SIG-M5 treated with dmso at 0.1 percent for 504 hours (cell line): ENCODE results near the gene TSPAN18.

Experiments
- DNase-seq: peaks from one replicate; lab custom pipeline; 2025; ENCODE audit not compliant: unreplicated experiment; lab: John Stamatoyannopoulos, UW

Gene TSPAN18

DNA sequence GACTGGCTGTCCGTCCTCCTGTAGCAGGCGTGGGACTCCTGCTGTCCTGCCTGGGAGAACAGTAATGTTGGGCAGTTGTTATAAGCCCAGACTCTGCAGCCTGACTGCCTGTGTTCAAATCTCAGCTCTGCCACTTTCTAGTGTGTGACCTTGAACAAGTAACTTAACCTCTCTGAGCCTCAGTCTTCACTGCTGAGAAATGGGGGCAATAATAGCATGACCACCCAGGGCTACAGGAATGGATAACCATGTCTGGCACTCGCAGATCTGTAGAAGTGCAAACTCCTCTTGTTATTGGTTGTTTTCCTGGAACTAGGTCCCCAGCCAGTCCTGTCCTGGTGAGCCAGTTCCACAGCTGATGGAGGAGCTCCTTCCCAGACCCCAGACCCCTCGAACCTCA is 154.2 kb downstream of the TSPAN18 start:
- DNase-seq = no peak

DNA sequence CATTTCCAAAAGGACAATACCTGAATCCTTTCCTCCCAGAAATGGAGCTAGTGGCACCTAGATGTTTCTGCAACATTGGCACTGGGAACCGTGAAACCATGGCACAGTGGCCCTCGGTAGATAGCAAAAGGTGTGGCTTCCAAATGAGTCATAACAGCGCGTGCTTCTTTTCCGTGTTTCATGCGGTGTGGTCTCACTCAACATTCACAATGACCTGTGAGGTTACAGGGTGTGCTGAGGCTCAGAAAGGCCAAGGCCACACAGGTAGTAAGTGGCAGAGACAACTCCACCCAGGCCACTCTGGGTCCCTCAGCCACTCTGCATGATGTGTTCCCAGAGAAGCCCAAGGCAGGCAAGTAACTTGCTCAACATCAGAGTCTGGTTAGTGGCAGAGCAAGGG is 156.5 kb downstream of the TSPAN18 start:
- DNase-seq = no peak

GRCh38 chr11:44884056-44884455 is 157.3 kb downstream of the TSPAN18 start:
- no peak for DNase-seq

DNA sequence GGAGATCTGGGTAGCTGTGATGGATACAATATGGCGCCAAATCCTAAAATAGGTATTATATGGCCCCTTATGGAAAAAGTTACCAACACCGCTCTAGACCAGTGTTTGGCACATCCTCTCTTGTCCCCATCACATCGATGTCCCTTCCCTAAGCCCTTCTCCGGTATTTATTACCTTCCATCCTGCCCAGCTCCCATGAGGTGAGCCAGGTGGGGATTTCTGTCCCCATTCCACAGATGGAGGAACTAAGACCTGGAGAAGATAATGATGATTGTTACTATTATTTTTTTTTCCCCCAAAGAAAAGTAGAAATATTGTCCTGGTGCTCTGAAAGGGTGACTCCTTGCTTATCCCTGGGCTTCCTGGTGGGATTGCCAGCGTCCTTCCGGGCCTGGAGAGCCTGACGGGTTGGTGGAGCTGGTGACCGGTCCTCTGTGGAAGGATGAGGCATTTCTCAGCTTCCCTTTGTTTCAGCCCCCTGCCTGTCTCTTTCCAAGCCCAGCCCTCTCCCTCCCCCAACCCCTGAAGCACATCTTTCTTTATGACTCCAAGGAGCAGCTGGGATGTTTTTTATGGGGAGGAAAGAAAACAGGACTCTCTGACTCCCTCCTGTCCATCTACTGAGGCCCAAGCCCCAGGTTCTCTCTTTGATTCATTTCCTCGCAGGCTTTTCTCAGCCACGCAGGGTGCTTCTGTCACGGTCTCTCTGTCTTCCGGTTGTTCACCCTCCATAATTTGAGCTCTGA is 158.5 kb downstream of the TSPAN18 start:
- DNase-seq = no peak

DNA sequence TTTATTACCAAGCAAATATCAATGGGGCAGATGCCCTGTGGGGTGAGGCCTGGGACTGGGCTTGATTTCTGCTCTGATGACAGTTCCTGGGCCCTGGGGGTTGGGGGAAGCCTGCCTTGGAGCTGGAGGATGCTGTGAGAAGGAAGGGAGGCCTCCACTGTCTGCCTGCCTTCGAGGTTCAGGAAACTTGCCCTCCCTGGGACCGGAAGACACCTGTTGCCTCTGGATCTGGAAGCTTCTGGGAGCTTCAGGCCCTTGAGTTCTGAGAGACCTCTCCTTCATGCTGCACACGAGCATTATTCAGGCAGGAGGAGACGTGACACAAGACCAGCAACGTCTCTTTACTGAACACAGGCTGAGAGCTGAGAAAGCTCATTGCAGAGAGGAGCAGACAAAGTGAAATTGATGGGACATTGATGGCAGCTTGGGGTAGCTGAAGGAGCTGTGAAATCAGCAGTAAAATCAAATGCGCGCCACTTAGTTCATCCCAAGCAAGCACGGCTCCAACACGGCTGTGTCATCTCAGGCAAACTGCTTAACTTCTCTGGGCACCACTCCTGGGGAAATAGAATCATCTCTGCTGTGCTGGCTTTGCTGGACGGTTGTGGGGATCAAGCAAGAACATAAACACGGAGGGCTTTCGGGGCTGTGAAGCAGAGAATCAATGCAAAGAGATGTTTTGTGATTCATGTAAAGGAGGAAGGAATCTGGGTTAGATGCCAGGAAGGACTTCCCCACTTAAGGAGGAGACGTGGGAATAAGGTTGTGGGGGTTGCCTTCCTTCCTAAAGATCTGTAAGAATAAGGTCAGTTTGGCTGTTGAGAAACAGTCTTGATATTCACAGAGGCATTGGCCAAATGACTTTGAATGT is 159.4 kb downstream of the TSPAN18 start:
- DNase-seq = no peak

DNA sequence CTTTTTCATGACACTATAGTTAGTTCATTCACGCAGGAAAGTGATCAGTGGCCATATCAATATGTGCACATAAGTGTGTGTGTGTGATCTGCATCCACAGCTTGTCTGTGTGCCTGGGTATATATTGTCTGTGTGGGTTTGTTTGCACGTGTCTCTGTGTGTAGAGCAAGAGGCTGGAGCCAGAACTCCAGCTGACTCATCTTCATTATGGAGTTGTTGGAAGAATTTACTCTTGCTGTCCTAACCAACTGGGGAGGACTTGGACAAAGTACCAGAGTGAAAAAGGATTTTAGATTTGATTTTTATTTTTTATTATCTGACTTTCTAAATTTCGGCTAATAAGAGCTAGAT is 160.0 kb downstream of the TSPAN18 start:
- no peak for DNase-seq

GRCh38 chr11:44887636-44888035 is 160.9 kb downstream of the TSPAN18 start:
- no peak for DNase-seq

DNA sequence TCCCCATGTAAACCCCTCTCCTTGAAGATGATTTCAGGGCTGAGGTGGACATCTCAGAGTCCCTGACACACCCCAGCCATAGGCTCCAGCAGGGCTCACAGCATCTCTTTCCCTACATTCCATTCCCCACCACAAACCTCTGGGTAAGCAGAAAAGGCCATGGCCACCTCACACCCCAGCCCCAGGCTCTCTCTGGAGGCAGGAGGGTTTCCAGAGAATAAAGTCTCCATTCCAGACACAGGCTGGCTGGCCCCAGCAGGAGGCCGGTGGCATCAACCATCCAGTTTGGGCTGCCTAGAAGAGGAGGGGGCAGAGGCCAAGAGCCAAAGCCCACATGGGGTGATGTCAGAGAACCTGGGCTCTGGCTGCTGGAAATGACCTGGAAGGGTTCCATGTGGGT is 162.5 kb downstream of the TSPAN18 start:
- no peak for DNase-seq

DNA sequence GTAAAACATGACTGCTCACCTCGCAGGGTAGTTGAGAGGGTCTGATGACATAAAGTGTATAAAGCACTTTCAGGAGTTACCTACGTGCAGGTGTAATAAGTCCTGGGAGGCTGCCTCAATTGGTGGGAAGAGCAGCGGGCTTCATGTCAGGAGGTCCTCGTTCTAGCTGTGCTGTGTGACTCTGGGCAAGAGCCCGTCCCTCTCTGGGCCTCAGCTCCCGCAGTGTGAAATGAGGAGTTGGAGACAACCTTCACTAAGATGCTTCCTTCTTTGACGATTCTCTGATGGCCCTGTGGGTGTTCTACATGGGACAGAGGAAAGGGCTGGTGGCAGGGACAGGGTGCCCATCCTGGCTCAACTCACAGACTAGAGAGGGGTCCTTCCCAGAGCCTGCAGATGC is 166.1 kb downstream of the TSPAN18 start:
- no peak for DNase-seq

DNA sequence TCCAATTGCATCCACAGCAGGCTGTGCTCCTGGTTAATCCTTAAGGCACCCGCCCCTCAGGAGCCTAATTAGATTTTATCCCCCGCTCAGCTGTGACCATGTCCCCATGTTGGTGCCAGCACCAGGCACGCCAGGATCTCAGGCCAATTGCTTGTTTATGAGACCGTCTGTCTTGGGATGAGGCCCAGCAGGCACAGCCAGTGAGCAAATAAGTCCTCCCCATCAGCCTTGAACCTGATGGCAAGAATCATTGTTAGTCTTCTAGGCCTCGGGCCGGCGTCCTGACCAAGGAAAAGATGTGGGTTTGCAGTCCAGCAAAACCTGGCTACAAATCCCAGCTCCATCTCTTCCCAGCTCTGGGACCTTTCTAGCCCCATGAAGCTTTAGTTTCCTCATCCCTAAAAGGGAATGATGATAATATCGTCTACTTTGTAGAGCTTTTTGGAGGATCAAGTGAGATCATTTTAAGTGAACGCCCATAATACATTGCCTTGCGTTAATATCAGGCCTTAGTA is 166.6 kb downstream of the TSPAN18 start:
- DNase-seq = no peak

DNA sequence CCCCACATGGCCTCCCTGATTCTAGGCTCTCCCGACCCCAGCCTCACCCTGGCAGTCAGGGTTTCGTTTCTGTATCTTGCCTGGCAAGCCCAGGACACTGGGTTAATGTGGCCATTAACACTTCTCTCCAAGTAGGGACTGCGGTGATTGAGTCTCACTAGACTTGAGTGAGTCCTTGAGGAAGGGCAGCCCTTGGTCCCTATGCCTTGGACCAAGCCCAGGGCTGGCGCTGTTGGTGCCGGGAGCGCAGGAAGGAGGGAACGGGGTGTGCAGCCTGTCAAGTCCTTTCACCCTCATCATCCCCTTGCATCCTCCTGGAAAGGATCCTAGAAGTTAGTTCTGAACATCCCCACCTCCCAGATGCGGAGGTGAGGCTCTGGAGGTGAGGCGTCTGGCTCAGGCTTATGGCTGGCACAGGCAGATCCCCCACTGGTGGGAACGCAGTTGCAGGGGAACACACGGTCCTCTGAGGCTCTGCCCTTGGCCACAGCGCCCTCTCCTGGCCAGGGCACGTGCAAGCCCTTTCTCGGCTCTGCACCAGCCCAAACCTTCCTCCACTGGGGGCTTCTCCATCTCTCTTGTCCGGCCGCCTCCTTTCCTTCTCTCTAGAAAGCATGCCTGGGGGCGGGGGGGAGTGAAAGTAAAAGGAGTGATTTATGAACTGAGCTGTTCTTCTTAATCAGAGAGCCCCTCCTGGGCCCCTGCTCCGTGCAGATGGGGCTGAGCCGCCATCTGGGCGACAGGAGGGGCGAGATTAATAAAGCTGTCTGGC is 167.3 kb downstream of the TSPAN18 start:
- peak; percentile 23 for DNase-seq

- DNase-seq = peak; percentile 21
Measured at GRCh38 chr11:44899959-44900358, 173.2 kb downstream of the TSPAN18 start.

GRCh38 chr11:44901120-44901633 is 174.4 kb downstream of the TSPAN18 start:
- DNase-seq = no peak

- no peak for DNase-seq
Measured at GRCh38 chr11:44901786-44902185, 175.0 kb downstream of the TSPAN18 start.

GRCh38 chr11:44903035-44903434 is 176.3 kb downstream of the TSPAN18 start:
- no peak for DNase-seq

DNA sequence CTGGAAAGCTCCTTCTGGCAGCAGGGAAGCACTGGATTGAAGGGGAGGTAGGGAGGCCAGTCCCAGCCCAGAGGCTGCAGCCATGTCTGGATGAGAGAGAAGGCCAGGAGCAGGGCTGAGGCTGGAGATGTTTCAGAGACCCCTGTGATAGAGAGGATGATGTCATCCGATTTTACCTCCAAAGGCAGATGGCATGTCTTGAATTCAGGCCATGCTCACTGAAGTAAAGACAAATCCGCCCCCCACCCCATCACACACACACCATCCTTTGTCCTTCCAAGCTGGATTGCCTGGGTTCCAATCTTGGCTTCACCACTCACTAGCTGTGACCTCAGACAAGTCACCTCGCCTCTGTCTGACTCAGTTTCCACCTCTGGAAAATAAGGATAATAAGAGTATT is 176.8 kb downstream of the TSPAN18 start:
- DNase-seq = no peak

GRCh38 chr11:44904261-44905020 is 177.7 kb downstream of the TSPAN18 start:
- no peak for DNase-seq

DNA sequence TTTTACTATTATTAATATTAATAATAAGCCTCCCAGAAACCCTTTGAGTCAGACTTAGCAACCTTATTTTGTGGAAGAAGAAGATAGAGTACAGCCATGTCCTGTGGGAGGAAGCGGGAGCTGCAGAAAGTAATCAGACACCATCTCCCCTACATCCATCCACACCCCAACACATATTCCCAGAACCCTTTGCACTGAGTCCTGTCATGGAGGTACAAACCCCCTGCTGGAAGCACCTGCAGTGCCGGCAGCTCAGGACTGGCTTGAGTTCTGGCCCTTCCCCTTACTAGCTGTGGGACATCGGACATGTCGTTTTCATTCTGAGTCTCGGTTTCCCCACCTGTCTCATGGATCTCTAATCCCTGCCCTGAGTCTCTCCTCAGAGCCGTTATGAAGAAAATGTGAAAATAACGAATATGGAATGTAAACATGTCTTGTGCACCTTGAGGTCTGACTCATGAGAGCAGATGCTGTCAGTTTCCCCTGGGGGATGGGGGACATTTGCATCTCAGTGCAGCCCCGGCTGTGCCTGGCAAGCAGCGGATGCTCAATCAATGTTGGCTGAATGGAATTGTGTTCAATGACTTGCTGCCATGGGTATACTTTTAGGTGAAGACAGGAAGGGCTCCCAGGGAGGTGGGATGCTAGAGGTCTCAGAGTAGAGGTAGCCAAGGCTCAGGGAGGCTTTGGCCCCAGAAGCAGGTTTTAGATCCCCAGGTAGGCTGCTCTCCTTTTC is 178.5 kb downstream of the TSPAN18 start:
- no peak for DNase-seq

DNA sequence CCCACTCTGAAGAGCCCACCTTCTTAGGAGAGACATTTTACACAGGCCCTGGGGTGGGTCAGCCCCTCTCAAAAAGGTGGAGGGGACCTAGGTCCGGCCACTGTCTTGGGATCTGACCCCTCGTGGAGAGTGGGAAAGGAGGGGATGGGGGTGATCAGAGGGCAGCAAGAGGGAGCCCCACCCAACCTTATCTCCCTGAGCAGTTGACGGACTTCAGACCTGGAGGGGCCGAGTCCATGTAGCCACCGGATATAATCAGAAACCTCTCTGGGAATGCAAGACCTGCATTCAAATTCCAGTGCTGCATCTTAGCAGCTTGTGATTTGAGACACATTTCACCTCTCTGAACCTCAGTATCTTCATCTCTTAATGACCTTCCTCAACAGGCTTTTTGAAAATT is 179.9 kb downstream of the TSPAN18 start:
- no peak for DNase-seq

DNA sequence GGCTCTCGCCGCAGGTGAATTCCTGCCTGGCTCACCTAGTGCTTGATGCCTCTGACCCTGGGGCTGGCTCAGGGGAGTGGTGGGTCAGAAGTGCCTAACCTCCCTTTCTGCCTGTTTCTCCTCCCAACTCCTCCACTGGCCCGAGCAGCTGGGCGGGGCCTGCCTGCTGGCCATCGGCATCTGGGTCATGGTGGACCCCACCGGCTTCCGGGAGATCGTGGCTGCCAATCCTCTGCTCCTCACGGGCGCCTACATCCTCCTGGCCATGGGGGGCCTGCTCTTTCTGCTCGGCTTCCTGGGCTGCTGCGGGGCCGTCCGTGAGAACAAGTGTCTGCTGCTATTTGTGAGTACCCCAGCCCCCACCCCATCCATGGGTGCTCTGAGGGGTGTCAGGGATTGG is 182.8 kb downstream of the TSPAN18 start:
- no peak for DNase-seq
